B cell (primary cell): ENCODE measurements around the gene HNRNPC. TPM values are rescaled to one million over a fixed set of nuclear protein-coding genes. Genes with fewer than 3 reads are reported as not detected.

ENCODE experiments used
- ATAC-seq: fragments of 200-7000 bp; cut with Tn5 transposase; one replicate; pipeline ENCODE4 v1.10.0; 2021; ENCODE audit warnings: low read depth, mild to moderate bottlenecking, moderate number of reproducible peaks, moderate library complexity
- CTCF ChIA-PET: fragments of 350-600 bp; sonication (Branson Sonifier 250); formaldehyde crosslinking; loops from one replicate; lab custom pipeline; 2021; ENCODE audit warnings: antibody characterized with exemption, inconsistent platforms; lab: Charles Lee
- POLR2A ChIA-PET: fragments of 350-600 bp; sonication (Branson Sonifier 250); formaldehyde crosslinking; loops from one replicate; lab custom pipeline; 2021; ENCODE audit warnings: antibody characterized with exemption; lab: Charles Lee
- DNase-seq: peaks from one replicate; pipeline ENCODE4 v3.0.0; 2013
- H2AFZ ChIP-seq: 2 replicates; pipeline ENCODE4 v1.6.1; 2012; ENCODE audit warnings: mild to moderate bottlenecking, low read depth, low read length; ENCODE audit not compliant: insufficient read depth, poor library complexity, severe bottlenecking
- H3K27ac ChIP-seq, 2 donors: 1 replicate in 1 of 2; 2 replicates in 1 of 2; pipeline ENCODE4 v1.5.1; 2012 to 2013; ENCODE audit warnings: low read length in 2 of 2, mild to moderate bottlenecking in 2 of 2, moderate library complexity in 1 of 2
- H3K27me3 ChIP-seq, 4 experiments: fragments of 200-600 bp in 1 of 4; sonication (generic) in 1 of 4; replicated peaks in 1 of 4; 1 replicate in 2 of 4; 2 replicates in 2 of 4; pipeline versions ENCODE4 v1.6.1 to v1.7.0; 2013 to 2016; ENCODE audit warnings: low read length in 3 of 4, mild to moderate bottlenecking in 2 of 4, mixed read lengths in 1 of 4, moderate library complexity in 1 of 4; ENCODE audit not compliant: insufficient read depth in 4 of 4, control insufficient read depth in 3 of 4; ENCODE audit errors: control extremely low read depth in 1 of 4
- H3K36me3 ChIP-seq, 2 experiments: replicated peaks in 1 of 2; 1 replicate in 1 of 2; 2 replicates in 1 of 2; pipeline versions ENCODE4 v1.6.1 to v1.7.1; 2013; ENCODE audit warnings: low read length in 1 of 2; ENCODE audit not compliant: insufficient read depth in 2 of 2, control insufficient read depth in 1 of 2; ENCODE audit errors: control extremely low read depth in 1 of 2, extremely low read depth in 1 of 2
- H3K4me1 ChIP-seq, 2 donors: fragments of 200-600 bp in 1 of 2; sonication (generic) in 1 of 2; 1 replicate in 1 of 2; 2 replicates in 1 of 2; pipeline versions ENCODE4 v1.5.1 to v1.6.1; 2013 to 2017; ENCODE audit warnings: low read length in 2 of 2; ENCODE audit not compliant: control insufficient read depth in 2 of 2, insufficient read depth in 2 of 2
- H3K4me2 ChIP-seq: replicated peaks from 2 replicates; pipeline ENCODE3; 2012; ENCODE audit warnings: mild to moderate bottlenecking, low read depth, low read length; ENCODE audit not compliant: poor library complexity, severe bottlenecking
- H3K4me3 ChIP-seq, 5 experiments: fragments of 200-600 bp in 1 of 5; sonication (generic) in 1 of 5; 1 replicate in 3 of 5; 2 replicates in 2 of 5; pipeline versions ENCODE4 v1.5.1 to v1.7.0; 2011 to 2016; ENCODE audit warnings: low read length in 4 of 5, mild to moderate bottlenecking in 4 of 5, low read depth in 2 of 5, control low read depth in 1 of 5, moderate library complexity in 1 of 5; ENCODE audit not compliant: insufficient read depth in 1 of 5; ENCODE audit errors: control extremely low read depth in 1 of 5, extremely low read depth in 1 of 5
- H3K79me2 ChIP-seq: fragments of 200-600 bp; sonication (generic); one replicate; pipeline ENCODE4 v1.6.0; 2016; ENCODE audit warnings: low read length; ENCODE audit not compliant: control insufficient read depth, insufficient read depth
- H3K9ac ChIP-seq: fragments of 200-600 bp; sonication (generic); 2 replicates; pipeline ENCODE4 v1.6.1; 2017; ENCODE audit warnings: mild to moderate bottlenecking, low read length, moderate library complexity
- H3K9me3 ChIP-seq, 3 donors: one replicate each; pipeline versions ENCODE4 v1.6.1 to v1.7.1; 2013; ENCODE audit warnings: low read length in 2 of 3; ENCODE audit not compliant: control insufficient read depth in 2 of 3, insufficient read depth in 1 of 3; ENCODE audit errors: control extremely low read depth in 1 of 3
- H4K20me1 ChIP-seq: 2 replicates; pipeline ENCODE4 v1.6.0; 2012; ENCODE audit warnings: mild to moderate bottlenecking, low read length; ENCODE audit not compliant: insufficient read depth, control insufficient read depth, poor library complexity, severe bottlenecking
- H3K27ac Mint-ChIP-seq: one replicate; pipeline ENCODE4 v1.8.0; 2021; ENCODE audit warnings: mixed read lengths
- H3K27me3 Mint-ChIP-seq: one replicate; pipeline ENCODE4 v1.8.0; 2021; ENCODE audit warnings: mixed read lengths
- H3K4me1 Mint-ChIP-seq: one replicate; pipeline ENCODE4 v1.8.0; 2021; ENCODE audit warnings: mixed read lengths
- H3K4me3 Mint-ChIP-seq: one replicate; pipeline ENCODE4 v1.8.0; 2021; ENCODE audit warnings: mixed read lengths
- H3K9me3 Mint-ChIP-seq: one replicate; pipeline ENCODE4 v1.8.0; 2022; ENCODE audit warnings: mixed read lengths; ENCODE audit not compliant: insufficient read depth
- CTCF ChIP-seq: fragments of 200-600 bp; IDR thresholded peaks from one replicate; pipeline ENCODE4 v1.8.0; 2022; ENCODE audit warnings: antibody characterized with exemption, mild to moderate bottlenecking
- EZH2 ChIP-seq: IDR thresholded peaks from 2 replicates; pipeline ENCODE4 v1.6.1; 2012; ENCODE audit warnings: borderline replicate concordance, low read depth, mild to moderate bottlenecking, moderate library complexity, low read length; ENCODE audit not compliant: insufficient read depth, poor library complexity, severe bottlenecking
- WGBS: methylation state at CpG from one replicate; pipeline ENCODE4 v1.1.5; 2013; ENCODE audit warnings: missing lambda C conversion rate; ENCODE audit not compliant: insufficient coverage; 5-methylcytosine and 5-hydroxymethylcytosine counted together
- intact Hi-C: fragments of 100-400 bp; cut with micrococcal nuclease; formaldehyde crosslinking; loops from one replicate; pipeline ENCODE4 v1.10.0; 2022
- polyA plus RNA-seq: library from polyadenylated mRNA; depleted of rRNA; stranded (reverse); fragments of >200 nt; gene quantifications from 2 replicates; pipeline ENCODE4 v1.2.3, GENCODE V29; 2012
- total RNA-seq, 2 donors: library from RNA; stranded (reverse); fragments of 120-200 nt in 1 of 2; gene quantifications; 1 replicate in 1 of 2; 2 replicates in 1 of 2; pipeline versions ENCODE4 v1.2.3 to v1.2.4, GENCODE V29; 2013 to 2022

The HNRNPC gene
- total and polyA plus RNA-seq, 2 donors (not counting 1 experiment from before 2014, with no cell fraction given) = 358 to 497 TPM

- Histone ChIP-seq H3K9me3 (no peaks in the 10 kb centered on the region), H4K20me1 (peaks cover 43% of the 10 kb centered on the region), H3K27me3 (no peaks in the 10 kb centered on the region), H3K36me3 (peaks cover 6 to 26% of the 10 kb centered on the region in 2 experiments), H2AFZ (peak overlapping the region; percentile 36), H3K4me1 (peaks cover 44 to 51% of the 10 kb centered on the region in 2 donors), H3K9ac (peak overlapping the region; percentile 96), H3K4me3 (peak overlapping the region; percentile 67 to 100 (median 99)), H3K79me2 (peaks cover 64% of the 10 kb centered on the region), H3K4me2 (peak overlapping the region; percentile 76), H3K27ac (peak overlapping the region; percentile 85 to 91)
- Mint-ChIP-seq H3K27me3 (no peaks in the 10 kb centered on the region), H3K9me3 (no peaks in the 10 kb centered on the region), H3K27ac (peak overlapping the region; percentile 99), H3K4me3 (peak overlapping the region; percentile 98), H3K4me1 (peaks cover 47% of the 10 kb centered on the region)
- DNase-seq (peak; percentile 70), ATAC-seq (no peak)
- intact Hi-C loops = loop anchor here (1.0 to 10.0 kb wide), 7 partner anchors 40 to 1826 kb away; partner anchors contain the start of genes ACIN1, C14orf119, CHD8 and METTL3
- ChIA-PET POLR2A (interaction anchor here (0.8 to 1.1 kb wide), 2 partner anchors 20 to 49 kb away, joined by 3 read pairs; no protein-coding TSS in a partner anchor), CTCF (no interaction called here)
- TF ChIP-seq CTCF = no peak
- TF ChIP-seq EZH2 = no peak
- under 1% methylated on average over 14 of the region's 24 CpGs for WGBS
Observed at GRCh38 chr14:21268617-21269251, 508 bp downstream of the HNRNPC start.
